Fibroblast of the aortic adventitia (primary cell): ENCODE measurements around the gene AADACL2. TPM values are rescaled to one million over a fixed set of nuclear protein-coding genes. Genes with fewer than 3 reads are reported as not detected.

Experiments
- DNase-seq: peaks from one replicate; pipeline ENCODE4 v3.0.0-alpha.2; 2010; ENCODE audit warnings: low read depth
- H3K4me3 ChIP-seq: 2 replicates; pipeline ENCODE4 v1.5.1; 2011; ENCODE audit warnings: low read depth, mild to moderate bottlenecking, control low read depth, low read length, moderate library complexity
- total RNA-seq: library from RNA; depleted of rRNA; stranded (reverse); fragments of >200 nt; gene quantifications from 2 replicates; pipeline ENCODE4 v1.2.3, GENCODE V29; 2012; ENCODE audit warnings: low replicate concordance
- TF ChIP-seq, protein P1 (sequence below): IDR thresholded peaks from 2 replicates; pipeline ENCODE4 v1.5.1; 2011; ENCODE audit warnings: mild to moderate bottlenecking, low read length, control low read depth, inconsistent platforms; ENCODE audit not compliant: insufficient read depth

AADACL2 gene
- total RNA-seq, 1 donor = not detected

DNA sequence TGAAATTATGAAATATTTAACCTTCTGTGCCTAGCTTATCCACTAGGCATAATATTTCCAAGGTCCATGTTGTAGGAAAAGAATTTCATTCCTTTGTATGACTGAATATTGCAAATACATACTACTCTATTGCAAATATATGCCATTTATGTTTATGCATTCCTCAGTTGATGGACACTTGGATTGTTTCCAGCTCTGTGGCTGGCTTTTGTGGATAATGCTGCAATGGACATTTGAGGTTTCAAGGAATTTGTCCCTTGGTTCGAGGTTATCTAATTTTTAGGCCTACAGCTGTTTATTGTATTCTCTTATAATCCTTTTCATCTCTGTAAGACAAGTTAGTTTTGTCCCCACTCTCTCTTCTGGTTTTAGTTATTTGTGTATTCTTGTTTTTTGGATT lies 7.7 kb upstream of the AADACL2 start:
- H3K4me3 ChIP-seq = no peak overlapping the region
- TF ChIP-seq, protein P1, sequence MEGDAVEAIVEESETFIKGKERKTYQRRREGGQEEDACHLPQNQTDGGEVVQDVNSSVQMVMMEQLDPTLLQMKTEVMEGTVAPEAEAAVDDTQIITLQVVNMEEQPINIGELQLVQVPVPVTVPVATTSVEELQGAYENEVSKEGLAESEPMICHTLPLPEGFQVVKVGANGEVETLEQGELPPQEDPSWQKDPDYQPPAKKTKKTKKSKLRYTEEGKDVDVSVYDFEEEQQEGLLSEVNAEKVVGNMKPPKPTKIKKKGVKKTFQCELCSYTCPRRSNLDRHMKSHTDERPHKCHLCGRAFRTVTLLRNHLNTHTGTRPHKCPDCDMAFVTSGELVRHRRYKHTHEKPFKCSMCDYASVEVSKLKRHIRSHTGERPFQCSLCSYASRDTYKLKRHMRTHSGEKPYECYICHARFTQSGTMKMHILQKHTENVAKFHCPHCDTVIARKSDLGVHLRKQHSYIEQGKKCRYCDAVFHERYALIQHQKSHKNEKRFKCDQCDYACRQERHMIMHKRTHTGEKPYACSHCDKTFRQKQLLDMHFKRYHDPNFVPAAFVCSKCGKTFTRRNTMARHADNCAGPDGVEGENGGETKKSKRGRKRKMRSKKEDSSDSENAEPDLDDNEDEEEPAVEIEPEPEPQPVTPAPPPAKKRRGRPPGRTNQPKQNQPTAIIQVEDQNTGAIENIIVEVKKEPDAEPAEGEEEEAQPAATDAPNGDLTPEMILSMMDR = no peak
- DNase-seq = peak; percentile 35

DNA sequence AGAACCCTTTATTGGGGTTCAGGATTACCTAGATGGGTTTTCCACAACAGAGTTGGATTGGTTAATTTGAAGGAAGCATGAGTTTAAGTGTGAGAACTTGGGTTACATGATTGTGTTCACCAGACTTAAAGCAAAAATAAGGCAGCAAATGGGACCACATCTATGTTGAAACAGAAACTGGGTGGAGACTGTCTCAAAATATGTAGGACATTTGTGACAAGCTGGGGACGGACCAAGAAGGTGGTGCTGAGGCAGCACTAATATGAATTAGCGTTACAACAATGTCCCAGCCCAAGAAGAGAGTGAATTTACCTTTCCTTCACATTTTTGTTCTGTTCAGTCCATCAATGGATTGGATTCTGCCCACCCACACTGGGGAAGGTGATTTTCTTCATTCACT lies 866 bp upstream of the AADACL2 start:
- no peak overlapping the region for H3K4me3 ChIP-seq

DNA sequence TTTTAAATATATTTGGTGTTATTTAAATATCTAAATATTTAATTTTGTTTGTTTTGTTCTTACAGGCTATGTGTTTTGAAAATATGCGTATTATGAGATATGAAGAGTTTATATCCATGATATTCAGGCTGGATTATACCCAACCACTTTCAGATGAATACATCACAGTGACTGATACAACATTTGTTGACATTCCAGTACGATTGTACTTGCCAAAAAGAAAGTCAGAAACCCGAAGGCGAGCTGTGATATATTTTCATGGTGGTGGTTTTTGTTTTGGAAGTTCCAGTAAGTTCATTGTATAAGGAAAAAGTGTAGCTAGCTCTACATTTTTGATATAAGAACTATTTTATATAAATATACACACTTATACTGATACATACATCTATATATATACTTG lies 6.9 kb downstream of the AADACL2 start:
- DNase-seq = peak; percentile 4
- H3K4me3 ChIP-seq = no peak overlapping the region
- TF ChIP-seq, protein P1 = no peak

More for the DNA sequence above, 866 bp upstream of the AADACL2 start:
- TF ChIP-seq, protein P1 = no peak
- no peak for DNase-seq

DNA sequence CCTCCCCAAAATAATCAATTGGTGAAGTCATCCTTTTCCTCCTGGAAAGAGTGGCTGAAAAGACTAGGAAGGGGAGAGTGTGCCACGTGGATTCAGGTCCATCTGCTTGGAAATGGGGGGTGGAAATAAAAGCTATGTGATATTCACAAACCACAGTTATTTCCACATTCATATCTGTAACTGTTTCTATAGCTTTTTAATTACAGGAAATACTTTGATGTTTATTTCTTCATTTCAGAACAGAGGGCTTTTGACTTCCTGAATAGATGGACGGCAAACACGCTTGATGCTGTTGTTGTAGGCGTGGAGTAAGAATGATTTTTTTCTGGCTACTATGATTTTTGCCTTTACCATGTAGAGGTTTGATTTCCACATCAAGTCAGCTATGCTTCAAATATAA lies 10.1 kb downstream of the AADACL2 start:
- TF ChIP-seq, protein P1 = no peak
- no peak for DNase-seq
- no peak overlapping the region for H3K4me3 ChIP-seq

DNA sequence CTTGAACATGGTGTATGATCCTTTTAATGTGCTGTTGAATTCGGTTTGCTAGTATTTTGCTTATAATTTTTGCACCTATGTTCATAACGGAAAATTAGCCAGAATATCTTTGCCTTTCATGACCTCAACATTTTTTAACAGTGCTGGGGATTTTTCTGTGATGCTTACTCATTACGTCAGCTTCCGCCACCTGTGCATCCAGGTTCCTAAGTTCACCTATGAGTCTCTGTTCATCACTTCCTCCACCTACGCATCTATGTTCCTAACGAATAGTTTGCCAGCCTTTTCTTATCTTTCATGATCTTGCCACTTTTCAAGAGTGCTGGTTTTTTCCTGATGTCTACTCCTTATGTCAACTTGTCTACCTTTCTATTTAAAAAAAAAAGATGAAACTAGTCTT lies 16.5 kb downstream of the AADACL2 start:
- no peak for DNase-seq
- H3K4me3 ChIP-seq = no peak overlapping the region
- TF ChIP-seq, protein P1 = no peak

DNA sequence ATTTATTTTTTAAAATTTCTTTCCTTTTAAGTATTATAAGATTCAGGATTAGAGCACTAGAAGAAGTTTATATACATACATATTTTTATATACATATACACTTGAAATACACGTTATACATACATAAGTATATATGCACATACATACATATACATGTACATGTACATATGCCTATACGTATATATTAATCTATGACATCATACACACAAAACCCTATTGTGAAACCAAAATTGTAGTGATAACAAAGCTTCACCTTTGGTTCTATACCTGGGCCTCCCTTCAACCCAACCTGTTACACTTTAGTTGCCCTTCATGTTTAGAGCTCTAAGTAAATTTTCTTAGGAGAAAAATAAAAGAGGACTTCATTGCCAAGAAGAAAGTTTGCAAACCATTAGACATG lies 17.0 kb downstream of the AADACL2 start:
- H3K4me3 ChIP-seq = no peak overlapping the region
- no peak for DNase-seq
- TF ChIP-seq, protein P1 = no peak

DNA sequence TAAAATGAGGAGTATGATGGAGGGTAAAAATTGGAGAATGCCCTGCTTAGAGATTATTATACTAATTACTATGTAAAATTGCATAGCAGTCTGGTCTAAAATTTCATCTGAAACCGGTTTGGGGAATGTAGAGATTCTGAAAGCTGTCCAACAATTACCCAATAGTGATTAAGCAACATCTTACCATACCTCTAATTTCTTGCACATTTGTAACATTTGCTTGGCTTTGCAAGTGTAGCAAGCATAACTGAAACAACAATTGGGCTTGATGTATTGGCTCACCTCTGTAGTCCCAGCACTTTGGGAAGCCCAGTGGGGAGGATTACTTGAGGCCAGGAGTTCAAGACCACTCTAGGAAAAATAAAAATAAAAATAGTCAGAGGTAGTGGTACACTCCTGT lies 17.4 kb downstream of the AADACL2 start:
- no peak overlapping the region for H3K4me3 ChIP-seq
- peak; percentile 82 for DNase-seq
- TF ChIP-seq, protein P1 = no peak
